ELF-1 (cell line): ENCODE data around the gene NXPE3.

Experiments used
- DNase-seq: peaks from one replicate; pipeline ENCODE4 v3.0.0-alpha.2; 2016; ENCODE audit warnings: low read depth, low spot score

NXPE3 gene

GRCh38 chr3:101828691-101829436 is 49.9 kb downstream of the NXPE3 start:
- DNase-seq = no peak

GRCh38 chr3:101829437-101829830 is 50.4 kb downstream of the NXPE3 start:
- no peak for DNase-seq

GRCh38 chr3:101829874-101830273 is 50.9 kb downstream of the NXPE3 start:
- DNase-seq = no peak

DNA sequence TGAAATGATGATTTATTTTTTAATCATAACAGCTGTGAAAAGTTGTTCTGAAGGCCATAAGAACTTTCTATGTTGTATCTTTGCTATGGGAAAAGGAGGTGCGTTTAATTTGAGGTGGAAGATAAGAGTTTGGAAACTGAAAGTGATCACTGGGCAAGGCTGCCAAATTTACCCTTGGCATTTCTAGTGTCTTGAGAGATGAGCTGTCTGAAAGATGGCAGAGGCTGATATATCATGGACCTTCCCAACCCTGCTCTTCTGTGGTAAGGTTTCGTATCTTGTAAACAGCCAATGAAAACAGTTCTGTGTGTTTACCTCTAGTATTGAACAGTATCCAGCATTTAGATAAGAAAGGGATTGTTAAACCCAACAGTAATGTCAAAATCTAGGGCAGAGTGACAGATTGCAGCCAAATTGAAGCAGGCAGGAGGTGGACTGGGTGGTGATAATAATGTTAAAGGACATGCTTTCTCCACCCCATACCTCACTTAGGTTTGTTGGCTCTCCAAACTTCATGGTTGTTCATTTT is 54.5 kb downstream of the NXPE3 start:
- DNase-seq = no peak

DNA sequence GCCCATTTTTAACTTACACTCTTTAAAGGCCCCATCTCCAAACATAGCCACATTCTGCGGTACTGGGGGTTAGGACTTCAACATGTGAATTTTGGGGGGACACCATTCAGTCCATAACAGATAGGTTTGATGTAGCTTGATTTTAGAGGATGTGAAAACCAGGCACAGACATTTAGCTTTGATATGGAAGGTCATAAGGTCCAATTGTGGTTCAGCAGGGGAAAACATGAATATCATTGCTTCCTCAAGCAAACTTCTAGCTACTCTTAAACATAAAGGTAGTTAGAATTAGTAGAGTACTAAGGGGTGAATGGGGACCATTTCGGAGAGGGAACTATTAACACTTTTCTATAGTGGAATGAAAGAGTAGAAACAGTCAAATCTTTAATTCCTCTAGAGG is 56.7 kb downstream of the NXPE3 start:
- no peak for DNase-seq

DNA sequence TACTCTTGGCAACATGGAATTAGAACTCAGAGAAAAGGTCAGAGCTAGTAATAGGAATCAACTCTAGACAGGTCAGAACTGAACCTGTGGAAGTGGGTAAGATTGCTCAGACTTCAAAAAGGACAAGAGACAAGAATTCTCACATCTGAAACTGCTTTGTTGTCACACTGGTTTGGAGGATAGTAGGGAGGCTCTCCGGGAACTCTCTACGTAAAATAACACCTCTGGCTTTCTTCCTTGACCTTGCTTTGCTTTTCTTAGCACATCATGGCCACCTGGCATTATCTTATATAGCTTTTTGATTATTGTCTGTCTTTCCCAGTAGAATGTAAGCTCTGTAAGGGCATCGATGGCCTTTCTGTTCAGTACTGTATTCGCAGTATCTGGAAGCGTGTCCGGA is 57.1 kb downstream of the NXPE3 start:
- no peak for DNase-seq

- DNase-seq = no peak
Measured at GRCh38 chr3:101836652-101837598, 57.9 kb downstream of the NXPE3 start.

DNA sequence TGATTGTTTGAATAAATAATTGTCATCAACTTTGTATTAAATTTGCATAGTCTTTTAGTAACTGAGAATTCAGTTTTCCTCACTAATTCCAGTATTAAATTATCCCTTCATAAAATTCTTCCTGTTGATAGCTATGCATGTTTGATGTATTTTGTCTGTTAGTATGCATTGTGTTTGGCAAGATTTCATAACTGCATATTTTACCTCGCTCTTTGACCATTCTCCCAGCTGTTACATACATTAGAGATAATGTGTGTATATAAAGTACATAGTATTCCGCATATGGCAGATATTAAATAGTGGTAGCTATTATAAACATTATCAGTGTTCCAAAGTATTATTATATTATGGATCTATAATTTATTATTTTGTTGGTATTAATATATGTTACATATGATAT is 59.7 kb downstream of the NXPE3 start:
- DNase-seq = no peak

DNA sequence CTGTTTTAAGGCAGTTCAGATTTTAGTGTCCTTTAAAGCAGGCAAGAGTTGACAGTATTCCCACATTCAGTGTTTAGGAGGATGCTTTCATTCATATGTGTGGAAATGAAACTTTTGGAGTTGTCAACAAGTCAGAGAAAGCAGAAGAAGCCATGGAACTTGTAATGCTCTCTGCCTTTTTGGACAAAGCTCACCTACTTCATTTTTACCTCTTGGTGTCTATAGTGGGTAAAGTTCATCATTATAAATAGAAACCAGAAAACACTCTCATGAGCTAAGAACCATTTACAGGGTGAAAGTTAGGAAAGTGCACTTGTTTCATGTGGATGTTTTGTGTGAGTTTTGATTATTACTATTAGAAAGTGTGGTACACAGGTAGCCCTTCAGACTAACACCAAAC is 61.1 kb downstream of the NXPE3 start:
- DNase-seq = no peak

DNA sequence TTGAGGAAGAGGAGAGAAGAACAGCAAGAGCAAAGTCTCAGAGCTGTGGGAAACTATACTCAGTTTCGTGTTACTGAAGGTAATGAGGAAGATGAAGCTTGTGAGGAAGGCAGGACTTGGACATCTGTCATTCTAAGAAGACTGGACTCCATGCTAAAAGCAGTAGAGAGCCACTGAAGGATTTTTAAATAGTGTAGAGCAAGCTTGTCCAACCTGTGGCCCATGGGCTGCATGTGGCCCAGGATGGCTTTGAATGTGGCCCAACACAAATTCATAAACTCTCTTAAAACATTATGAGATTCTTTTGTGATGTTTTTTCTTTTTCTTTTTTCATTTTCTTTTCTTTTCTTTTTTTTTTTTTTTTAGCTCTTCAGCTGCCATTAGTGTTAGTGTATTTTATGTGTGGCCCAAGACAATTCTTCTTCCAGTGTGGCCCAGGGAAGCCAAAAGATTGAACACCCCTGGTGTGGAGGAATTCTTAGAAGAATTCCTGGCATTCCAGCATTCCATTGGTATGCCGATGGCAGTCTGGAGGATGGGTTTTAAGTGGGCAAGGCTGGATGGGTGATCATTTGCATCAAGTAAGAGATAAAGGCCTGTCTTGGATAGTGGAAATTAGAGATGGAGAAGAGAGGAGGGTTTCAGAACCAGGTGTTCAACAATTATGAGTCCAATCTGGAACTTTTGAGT is 63.4 kb downstream of the NXPE3 start:
- peak; percentile 88 for DNase-seq

GRCh38 chr3:101842935-101843330 is 63.9 kb downstream of the NXPE3 start:
- no peak for DNase-seq

GRCh38 chr3:101845425-101845824 is 66.4 kb downstream of the NXPE3 start:
- no peak for DNase-seq

DNA sequence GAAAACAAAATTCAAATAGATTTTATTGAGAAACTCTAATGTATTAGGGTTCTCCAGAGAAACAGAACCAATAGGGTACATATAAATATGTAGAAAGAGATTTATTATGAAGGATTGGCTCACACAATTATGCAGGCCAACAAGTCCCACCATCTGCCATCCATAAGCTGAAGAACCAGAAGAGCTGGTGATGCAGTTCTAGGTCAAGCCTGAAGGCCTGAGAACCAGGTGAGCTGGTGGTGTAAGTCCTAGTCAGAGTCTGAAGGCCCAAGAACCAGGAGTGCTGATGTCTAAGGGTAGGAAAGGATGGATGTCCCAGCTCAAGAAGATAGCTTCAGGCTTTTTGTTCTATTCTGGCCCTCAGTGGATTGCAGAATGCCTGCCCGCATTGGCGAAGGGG is 67.7 kb downstream of the NXPE3 start:
- DNase-seq = peak; percentile 25

GRCh38 chr3:101847328-101847727 is 68.3 kb downstream of the NXPE3 start:
- no peak for DNase-seq

GRCh38 chr3:101848326-101848725 is 69.3 kb downstream of the NXPE3 start:
- no peak for DNase-seq

DNA sequence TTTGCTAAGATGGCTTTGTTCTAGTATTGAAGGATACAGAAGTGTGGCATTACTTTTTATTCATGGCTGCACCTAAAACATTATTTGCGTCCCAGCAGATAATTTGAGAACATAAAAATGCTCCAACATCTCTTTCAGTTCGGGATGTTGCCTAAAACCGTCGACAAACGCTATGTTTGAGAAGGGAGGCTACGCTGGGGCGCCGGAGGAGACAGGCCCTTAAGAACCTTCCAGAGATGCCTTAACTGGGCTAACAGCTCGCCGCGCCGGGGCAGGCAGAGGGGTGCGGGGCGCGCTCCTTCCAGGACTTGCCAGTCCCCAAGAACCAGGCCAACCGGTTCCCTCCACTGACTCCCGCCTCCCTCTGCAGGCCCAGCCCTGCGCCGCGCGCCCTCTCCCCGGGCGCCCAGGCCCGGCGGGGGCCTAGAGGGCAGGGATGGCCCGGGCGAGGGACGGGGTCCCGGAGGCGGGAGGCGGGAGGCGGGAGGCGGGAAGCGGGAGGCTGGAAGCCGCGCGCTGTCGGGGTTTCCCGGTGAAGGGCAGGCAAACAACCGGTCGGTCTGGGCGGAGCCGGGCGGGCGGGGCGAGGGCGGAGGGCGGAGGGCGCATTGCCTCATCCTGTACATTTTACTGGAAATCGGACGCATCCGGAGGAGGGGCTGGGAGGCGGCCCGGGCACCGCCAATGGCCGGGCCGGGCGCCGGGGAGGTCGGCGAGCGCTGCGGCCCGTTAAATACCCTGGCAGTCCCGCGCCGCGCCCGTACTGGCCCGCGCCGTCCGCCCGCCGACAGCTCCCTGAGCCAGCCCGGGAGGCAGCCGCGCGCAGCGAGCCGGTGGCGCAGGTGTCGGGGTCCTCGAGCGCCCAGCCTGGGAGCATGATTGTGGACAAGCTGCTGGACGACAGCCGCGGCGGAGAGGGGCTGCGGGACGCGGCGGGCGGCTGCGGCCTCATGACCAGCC is 70.0 kb downstream of the NXPE3 start, which contains the start of gene NFKBIZ:
NFKBIZ (plus strand) TSS at position 761 of the 960 bp plus-strand sequence; CDS start at position 876, 115 bp downstream.
- DNase-seq = peak; percentile 92

DNA sequence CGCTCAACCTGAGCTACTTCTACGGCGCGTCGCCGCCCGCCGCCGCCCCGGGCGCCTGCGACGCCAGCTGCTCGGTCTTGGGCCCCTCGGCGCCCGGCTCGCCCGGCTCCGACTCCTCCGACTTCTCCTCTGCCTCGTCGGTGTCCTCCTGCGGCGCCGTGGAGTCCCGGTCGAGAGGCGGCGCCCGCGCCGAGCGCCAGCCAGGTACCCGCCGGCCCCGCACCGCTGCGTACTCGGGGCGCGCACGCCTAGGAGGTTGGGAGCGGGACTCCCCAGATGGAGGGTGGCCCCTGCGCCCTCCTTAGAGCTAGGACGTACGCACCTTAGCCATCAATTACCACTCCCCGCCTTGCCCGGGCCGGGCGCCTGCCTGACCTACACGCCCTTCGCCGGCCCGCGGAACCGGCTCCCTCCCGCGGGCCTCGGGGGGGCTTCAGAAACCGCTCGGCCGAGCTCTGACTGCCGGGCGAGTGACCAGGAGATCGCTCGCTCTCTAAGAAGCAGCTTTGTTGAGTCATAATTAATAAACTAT is 70.8 kb downstream of the NXPE3 start:
- DNase-seq = no peak

DNA sequence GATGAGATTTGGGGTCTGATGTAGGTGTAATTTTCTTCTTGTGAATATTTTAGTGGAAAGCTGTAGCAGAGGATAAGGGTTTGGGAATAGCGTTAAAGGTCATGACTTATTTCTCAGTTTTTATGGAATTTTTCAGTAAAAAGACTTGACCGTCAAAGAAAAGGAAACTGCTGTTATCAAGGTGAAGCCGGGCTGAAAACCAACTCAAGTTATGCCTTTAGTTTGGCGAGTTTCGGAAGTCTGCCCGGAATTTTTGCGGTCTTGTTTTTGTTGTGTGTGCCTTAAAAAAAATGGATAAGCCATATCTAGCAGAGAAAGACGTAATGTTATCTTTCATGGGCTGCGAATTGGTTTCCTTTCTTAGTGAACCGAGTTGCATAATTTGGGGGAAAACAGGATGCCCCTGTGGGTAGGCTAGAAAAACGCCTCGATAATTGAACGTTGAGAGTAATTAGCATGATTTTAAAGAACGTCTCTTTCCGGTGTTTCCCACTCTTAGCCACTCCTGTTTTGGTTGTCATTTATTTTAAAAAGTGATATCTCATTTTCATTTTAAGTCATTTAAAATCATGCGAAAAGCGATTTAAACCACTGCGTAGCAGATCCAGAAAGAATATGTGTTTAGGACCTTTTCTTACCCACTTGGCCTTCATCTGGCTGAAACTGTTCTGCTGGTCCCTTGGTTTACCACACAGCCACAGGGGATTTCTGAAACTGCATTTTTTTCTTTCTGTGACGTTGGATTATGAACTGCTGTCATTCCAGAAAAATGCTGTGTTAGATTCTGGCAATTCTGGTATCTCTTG is 71.4 kb downstream of the NXPE3 start:
- no peak for DNase-seq

DNA sequence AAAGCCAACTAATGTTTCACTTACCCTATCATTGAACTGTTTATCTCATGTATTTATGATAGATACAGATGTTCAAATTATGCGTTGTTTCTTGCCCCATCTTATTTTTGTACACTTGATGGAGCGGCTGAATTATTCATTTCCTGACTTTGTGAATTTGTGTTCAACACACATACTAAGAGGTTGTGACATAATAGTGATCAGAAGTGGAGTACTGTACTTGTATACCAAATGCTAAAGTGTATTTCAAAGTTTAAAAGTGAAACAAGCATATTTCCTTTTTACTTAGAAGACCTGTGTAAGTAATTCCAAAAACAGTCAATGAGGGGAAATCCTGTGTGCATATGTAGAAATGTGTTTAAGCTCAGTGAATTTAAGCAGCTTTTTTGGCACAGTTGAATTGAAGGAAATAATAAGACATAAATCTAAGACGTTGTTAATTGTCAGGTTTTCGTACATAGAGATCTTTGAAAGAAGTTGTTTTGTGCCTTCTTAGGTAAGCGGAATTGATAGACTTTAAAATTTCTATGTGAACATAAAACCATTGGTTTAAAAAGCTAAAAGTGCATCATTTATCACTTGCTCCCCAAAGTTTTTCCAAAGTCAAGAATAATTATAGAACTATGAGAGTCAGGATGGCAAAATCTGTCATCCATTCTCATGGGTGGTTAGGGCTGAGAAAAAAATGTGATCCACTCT is 72.2 kb downstream of the NXPE3 start:
- no peak for DNase-seq
